A549 (cell line): ENCODE measurements around the gene FBLN1.

Experiments used
- CHD2 ChIP-seq: fragments of 150-350 bp; IDR thresholded peaks from 2 replicates; pipeline ENCODE4 v1.6.1; 2014; ENCODE audit warnings: low read length; ENCODE audit not compliant: partially characterized antibody
- CHD4 ChIP-seq: fragments of 200-600 bp; sonication (generic); IDR thresholded peaks from 2 replicates; pipeline ENCODE4 v1.6.1; 2016; ENCODE audit warnings: antibody characterized with exemption, mild to moderate bottlenecking, borderline replicate concordance
- HDAC2 ChIP-seq: fragments of 200-600 bp; sonication (generic); IDR thresholded peaks from 2 replicates; pipeline ENCODE4 v1.6.1; 2016
- MAZ ChIP-seq: fragments of 150-350 bp; IDR thresholded peaks from 2 replicates; pipeline ENCODE4 v1.6.1; 2014; ENCODE audit warnings: antibody characterized with exemption, low read depth, low read length, borderline replicate concordance
- NR3C1 ChIP-seq: fragments of >200 bp; sonication (Bioruptor Twin); formaldehyde crosslinking; IDR thresholded peaks from 3 replicates; pipeline ENCODE4 v1.6.1; 2017
- RFX5 ChIP-seq: fragments of 450-650 bp; IDR thresholded peaks from 2 replicates; pipeline ENCODE4 v1.7.1; 2014; ENCODE audit warnings: antibody characterized with exemption, mild to moderate bottlenecking, moderate library complexity
- SMC3 ChIP-seq: fragments of >200 bp; sonication (Bioruptor Twin); formaldehyde crosslinking; IDR thresholded peaks from 3 replicates; pipeline ENCODE4 v1.6.1; 2018; ENCODE audit warnings: inconsistent platforms
- TP53 ChIP-seq: fragments of 250-450 bp; sonication (Bioruptor Pico); IDR thresholded peaks from 2 replicates; pipeline ENCODE4 v1.5.0; 2021; ENCODE audit warnings: mild to moderate bottlenecking, moderate library complexity
- ZFP36 ChIP-seq: fragments of 450-650 bp; IDR thresholded peaks from 2 replicates; pipeline ENCODE4 v1.6.1; 2014; ENCODE audit warnings: borderline replicate concordance; ENCODE audit not compliant: partially characterized antibody
- TF ChIP-seq, protein P1 (sequence below): fragments of >200 bp; sonication (Bioruptor Twin); formaldehyde crosslinking; IDR thresholded peaks from 3 replicates; pipeline ENCODE4 v1.5.1; 2016
- TF ChIP-seq, protein P2 (sequence below): IDR thresholded peaks from 2 replicates; pipeline ENCODE4 v1.6.1; 2012
- TF ChIP-seq, protein P3 (sequence below): fragments of 200-600 bp; sonication (generic); IDR thresholded peaks from 2 replicates; pipeline ENCODE4 v1.6.1; 2016; ENCODE audit warnings: antibody characterized with exemption, mild to moderate bottlenecking, moderate library complexity

DNA sequence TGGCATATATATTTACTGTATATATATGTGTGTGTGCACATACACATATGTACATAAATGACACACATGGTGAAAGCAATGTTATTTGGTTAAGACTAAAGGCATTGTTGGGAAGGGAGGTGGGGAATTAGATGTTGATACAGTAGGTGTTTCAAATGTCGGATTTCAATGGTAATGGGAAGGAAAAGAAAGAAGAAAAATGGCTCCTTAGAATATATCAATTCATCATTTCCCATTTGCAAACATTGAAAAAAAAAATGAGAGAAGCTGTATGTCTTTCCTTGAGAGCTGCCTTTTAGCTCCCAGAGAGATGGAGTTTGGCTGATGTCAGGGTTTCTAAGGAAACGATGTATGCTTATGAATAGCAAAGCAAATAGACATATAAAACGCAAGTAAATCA is 135.5 kb downstream of the FBLN1 start:
- TF ChIP-seq CHD2 (no peak), CHD4 (no peak), RFX5 (no peak), TP53 (CRISPR knock-in tag) (no peak), SMC3 (no peak), MAZ (no peak), ZFP36 (no peak), NR3C1 (no peak), HDAC2 (no peak)
- TF ChIP-seq, protein P1, sequence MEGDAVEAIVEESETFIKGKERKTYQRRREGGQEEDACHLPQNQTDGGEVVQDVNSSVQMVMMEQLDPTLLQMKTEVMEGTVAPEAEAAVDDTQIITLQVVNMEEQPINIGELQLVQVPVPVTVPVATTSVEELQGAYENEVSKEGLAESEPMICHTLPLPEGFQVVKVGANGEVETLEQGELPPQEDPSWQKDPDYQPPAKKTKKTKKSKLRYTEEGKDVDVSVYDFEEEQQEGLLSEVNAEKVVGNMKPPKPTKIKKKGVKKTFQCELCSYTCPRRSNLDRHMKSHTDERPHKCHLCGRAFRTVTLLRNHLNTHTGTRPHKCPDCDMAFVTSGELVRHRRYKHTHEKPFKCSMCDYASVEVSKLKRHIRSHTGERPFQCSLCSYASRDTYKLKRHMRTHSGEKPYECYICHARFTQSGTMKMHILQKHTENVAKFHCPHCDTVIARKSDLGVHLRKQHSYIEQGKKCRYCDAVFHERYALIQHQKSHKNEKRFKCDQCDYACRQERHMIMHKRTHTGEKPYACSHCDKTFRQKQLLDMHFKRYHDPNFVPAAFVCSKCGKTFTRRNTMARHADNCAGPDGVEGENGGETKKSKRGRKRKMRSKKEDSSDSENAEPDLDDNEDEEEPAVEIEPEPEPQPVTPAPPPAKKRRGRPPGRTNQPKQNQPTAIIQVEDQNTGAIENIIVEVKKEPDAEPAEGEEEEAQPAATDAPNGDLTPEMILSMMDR = no peak
- TF ChIP-seq, protein P2, sequence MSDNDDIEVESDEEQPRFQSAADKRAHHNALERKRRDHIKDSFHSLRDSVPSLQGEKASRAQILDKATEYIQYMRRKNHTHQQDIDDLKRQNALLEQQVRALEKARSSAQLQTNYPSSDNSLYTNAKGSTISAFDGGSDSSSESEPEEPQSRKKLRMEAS = no peak
- TF ChIP-seq, protein P3, sequence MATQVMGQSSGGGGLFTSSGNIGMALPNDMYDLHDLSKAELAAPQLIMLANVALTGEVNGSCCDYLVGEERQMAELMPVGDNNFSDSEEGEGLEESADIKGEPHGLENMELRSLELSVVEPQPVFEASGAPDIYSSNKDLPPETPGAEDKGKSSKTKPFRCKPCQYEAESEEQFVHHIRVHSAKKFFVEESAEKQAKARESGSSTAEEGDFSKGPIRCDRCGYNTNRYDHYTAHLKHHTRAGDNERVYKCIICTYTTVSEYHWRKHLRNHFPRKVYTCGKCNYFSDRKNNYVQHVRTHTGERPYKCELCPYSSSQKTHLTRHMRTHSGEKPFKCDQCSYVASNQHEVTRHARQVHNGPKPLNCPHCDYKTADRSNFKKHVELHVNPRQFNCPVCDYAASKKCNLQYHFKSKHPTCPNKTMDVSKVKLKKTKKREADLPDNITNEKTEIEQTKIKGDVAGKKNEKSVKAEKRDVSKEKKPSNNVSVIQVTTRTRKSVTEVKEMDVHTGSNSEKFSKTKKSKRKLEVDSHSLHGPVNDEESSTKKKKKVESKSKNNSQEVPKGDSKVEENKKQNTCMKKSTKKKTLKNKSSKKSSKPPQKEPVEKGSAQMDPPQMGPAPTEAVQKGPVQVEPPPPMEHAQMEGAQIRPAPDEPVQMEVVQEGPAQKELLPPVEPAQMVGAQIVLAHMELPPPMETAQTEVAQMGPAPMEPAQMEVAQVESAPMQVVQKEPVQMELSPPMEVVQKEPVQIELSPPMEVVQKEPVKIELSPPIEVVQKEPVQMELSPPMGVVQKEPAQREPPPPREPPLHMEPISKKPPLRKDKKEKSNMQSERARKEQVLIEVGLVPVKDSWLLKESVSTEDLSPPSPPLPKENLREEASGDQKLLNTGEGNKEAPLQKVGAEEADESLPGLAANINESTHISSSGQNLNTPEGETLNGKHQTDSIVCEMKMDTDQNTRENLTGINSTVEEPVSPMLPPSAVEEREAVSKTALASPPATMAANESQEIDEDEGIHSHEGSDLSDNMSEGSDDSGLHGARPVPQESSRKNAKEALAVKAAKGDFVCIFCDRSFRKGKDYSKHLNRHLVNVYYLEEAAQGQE = no peak
